ENCODE data around the gene RPS6KC1. TPM values are rescaled to one million over a fixed set of nuclear protein-coding genes. Genes with fewer than 3 reads are reported as not detected.

Gene RPS6KC1
- total and polyA plus RNA-seq, 7 donors: 3.9 to 37.4 (median 23.1) TPM

GRCh38 chr1:213061263-213061662 is 10.2 kb downstream of the RPS6KC1 start:
- WGBS, 2 donors: 93 to 97% methylated on average over 1 of the region's 1 CpG
- H3K27ac ChIP-seq: no peak overlapping the region
- no peaks in the 10 kb centered on the region for H3K27me3 ChIP-seq
- no peaks in the 10 kb centered on the region for H3K9me3 ChIP-seq
- no peak overlapping the region for H3K4me3 ChIP-seq
- DNase-seq: no peak
- H3K36me3 ChIP-seq: no peaks in the 10 kb centered on the region
- intact Hi-C loops (cut with DNase I): no loop called here
- TF ChIP-seq POLR2A (IDR thresholded peaks at IDR 0.05) (no peak), CTCF (IDR thresholded peaks at IDR 0.05) (no peak)
- no peaks in the 10 kb centered on the region for H3K4me1 ChIP-seq

DNA sequence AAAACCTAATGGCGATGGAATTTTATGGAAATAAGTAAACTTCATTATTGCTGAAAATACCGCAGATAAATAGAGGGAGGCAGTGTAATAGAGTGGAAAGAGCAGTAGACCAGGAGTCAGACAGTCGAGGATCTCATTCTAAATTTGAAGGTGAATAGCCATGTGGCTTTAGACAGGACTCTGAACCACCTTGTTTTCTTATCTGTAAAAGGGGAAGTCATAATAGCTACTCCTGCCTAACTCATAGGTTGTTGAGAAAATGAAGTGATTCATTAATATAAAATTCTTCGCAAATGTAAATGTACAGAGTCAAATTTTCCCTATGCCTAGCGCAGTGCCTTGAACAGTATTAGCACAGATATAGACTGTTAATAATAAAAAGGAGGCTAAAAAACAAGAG is 14.8 kb downstream of the RPS6KC1 start:
- Histone ChIP-seq H3K27ac (no peak overlapping the region), H3K9me3 (no peaks in the 10 kb centered on the region), H3K36me3 (no peaks in the 10 kb centered on the region), H3K4me3 (no peak overlapping the region), H3K27me3 (no peaks in the 10 kb centered on the region), H3K4me1 (peaks cover 0 to 13% (median 7%) of the 10 kb centered on the region in 4 donors)
- TF ChIP-seq POLR2AphosphoS5 (IDR thresholded peaks at IDR 0.05) (no peak), CTCF (IDR thresholded peaks at IDR 0.05) (no peak), EP300 (IDR thresholded peaks at IDR 0.05) (no peak), POLR2A (IDR thresholded peaks at IDR 0.05) (no peak)
- WGBS, 2 donors: 91% methylated on average over 5 of the region's 5 CpGs
- intact Hi-C loops (cut with DNase I): no loop called here
- DNase-seq: no peak

- no peak for TF ChIP-seq EP300 (IDR thresholded peaks at IDR 0.05)
- Histone ChIP-seq H3K9me3 (no peaks in the 10 kb centered on the region), H3K4me1 (peaks cover 0 to 16% (median 7%) of the 10 kb centered on the region in 4 donors), H3K27me3 (no peaks in the 10 kb centered on the region), H3K4me3 (no peak overlapping the region), H3K27ac (no peak overlapping the region), H3K36me3 (no peaks in the 10 kb centered on the region)
- DNase-seq: no peak
- 85 to 89% methylated on average over 2 of the region's 2 CpGs for WGBS, 2 donors
- intact Hi-C loops (cut with DNase I): no loop called here
Observed at GRCh38 chr1:213066363-213066762, 15.3 kb downstream of the RPS6KC1 start.

- H3K27ac ChIP-seq: no peak overlapping the region
- no peaks in the 10 kb centered on the region for H3K27me3 ChIP-seq
- H3K36me3 ChIP-seq: no peaks in the 10 kb centered on the region
- intact Hi-C loops (cut with DNase I): no loop called here
- H3K4me1 ChIP-seq: peaks cover 0 to 16% (median 7%) of the 10 kb centered on the region in 4 donors
- H3K4me3 ChIP-seq: no peak overlapping the region
- TF ChIP-seq CTCF (IDR thresholded peaks at IDR 0.05): no peak
- no peak for TF ChIP-seq EP300 (IDR thresholded peaks at IDR 0.05)
- TF ChIP-seq POLR2AphosphoS5 (IDR thresholded peaks at IDR 0.05): no peak
- TF ChIP-seq POLR2A (IDR thresholded peaks at IDR 0.05): no peak
- DNase-seq: no peak
- 82 to 84% methylated on average over 1 of the region's 1 CpG for WGBS, 2 donors
- no peaks in the 10 kb centered on the region for H3K9me3 ChIP-seq
Observed at GRCh38 chr1:213067352-213067751, 16.3 kb downstream of the RPS6KC1 start.

DNA sequence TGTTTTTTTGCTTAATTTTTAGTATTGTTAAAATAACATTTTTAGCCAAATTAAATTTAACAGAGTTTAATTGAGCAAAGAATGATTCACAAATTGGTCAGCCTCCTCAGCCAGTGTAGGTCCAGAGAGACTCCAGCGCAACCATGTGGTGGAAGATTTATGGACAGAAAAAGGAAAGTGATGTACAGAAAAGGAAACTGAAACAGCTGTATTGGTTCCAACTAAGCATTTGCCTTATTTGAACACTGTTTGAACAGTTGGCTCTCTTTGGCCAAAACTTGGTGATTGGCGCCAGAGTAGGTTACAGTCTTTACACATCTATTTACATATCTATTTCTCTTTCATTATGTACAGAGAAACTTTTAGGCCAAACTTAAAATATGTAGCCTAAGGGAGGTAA is 19.4 kb downstream of the RPS6KC1 start:
- DNase-seq: no peak
- intact Hi-C loops (cut with DNase I): no loop called here
- H3K36me3 ChIP-seq: no peaks in the 10 kb centered on the region
- no peak overlapping the region for H3K4me3 ChIP-seq
- no peaks in the 10 kb centered on the region for H3K27me3 ChIP-seq
- peaks cover 0 to 17% (median 12%) of the 10 kb centered on the region in 4 donors for H3K4me1 ChIP-seq
- 26 to 44% methylated on average over 2 of the region's 2 CpGs for WGBS, 2 donors
- TF ChIP-seq CTCF (IDR thresholded peaks at IDR 0.05) (no peak), POLR2A (IDR thresholded peaks at IDR 0.05) (no peak), POLR2AphosphoS5 (IDR thresholded peaks at IDR 0.05) (no peak)
- peak overlapping the region in 1 of 4 donors; percentile 33 for H3K27ac ChIP-seq
- H3K9me3 ChIP-seq: no peaks in the 10 kb centered on the region

Data from sigmoid colon (tissue), 7 donors.